Measurements from ENCODE around the gene EFCAB6. TPM values are rescaled to one million over a fixed set of nuclear protein-coding genes. Genes with fewer than 3 reads are reported as not detected.

Gene EFCAB6
- total and polyA plus RNA-seq, 2 donors (not counting 3 experiments of a cell fraction or from before 2014, with no cell fraction given), result 0.07 to 0.31 TPM

DNA sequence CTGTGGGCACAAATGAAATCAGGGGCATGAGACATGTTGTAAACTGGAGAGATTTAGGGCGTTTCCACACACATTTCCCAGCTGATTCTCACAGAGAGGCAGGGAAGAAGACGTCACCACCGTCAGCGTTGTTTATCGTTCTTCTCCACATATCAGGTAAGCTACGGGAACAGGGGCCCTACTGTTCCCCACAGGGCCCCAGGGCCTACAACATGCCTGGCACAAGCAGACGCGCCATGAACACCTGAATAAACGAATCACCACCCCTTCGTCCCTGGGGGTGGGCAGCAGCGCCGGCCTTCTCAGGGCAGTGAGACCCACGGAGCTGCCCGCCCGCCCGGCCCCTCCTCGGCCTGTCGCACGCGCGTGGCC, 342 bp downstream of the EFCAB6 start:
- dilution Hi-C loops (cut with MboI; ENCODE audit: extremely low pct_ligation_motif_present, low sequenced_read_pairs), result no loop called here
- H3K27ac ChIP-seq (ENCODE audit: insufficient read depth, low read depth, low read length), result no peak overlapping the region
- CTCF ChIA-PET, result interaction anchor here (1.1 kb wide), 1 partner anchor 89 kb away, joined by 3 read pairs; no protein-coding TSS in a partner anchor

DNA sequence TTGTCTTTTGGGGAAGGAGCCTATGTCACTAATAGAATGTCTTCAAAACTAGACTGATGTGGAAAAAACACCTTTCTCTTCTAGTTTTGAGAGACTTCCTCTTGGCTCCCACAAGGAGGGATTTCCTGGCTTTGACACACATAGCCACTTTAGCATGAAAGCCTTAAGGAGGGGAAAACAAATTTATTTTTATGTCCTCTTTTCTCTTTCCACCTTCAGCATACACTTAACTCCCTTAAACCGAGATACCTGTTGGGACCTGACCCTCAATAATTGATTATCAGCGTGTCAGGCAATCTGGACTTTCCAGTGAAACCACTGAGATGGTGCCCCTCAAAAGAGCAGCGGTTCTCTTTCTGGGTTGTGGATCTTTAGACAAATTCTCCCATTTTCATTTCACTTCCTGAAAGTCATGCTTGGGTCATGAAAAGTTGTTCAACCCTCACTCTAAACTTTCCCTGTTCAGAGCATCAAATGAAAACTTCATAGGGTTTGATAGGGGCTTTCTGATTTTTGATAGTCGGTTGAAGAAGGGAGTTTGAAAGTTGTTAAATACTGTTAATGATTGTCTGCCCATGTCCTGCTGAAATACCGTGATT, 9.1 kb downstream of the EFCAB6 start:
- Histone ChIP-seq H3K4me1 (ENCODE audit: control insufficient read depth, extremely low read depth, insufficient read depth, low read length) (no peaks in the 10 kb centered on the region), H3K9me1 (replicated peaks; ENCODE audit: control insufficient read depth, extremely low read depth, insufficient read depth, low read length) (no peaks in the 10 kb centered on the region), H3K27ac (ENCODE audit: insufficient read depth, low read depth, low read length) (no peak overlapping the region), H3K4me2 (ENCODE audit: insufficient read depth, low read length) (no peak overlapping the region), H4K20me1 (replicated peaks; ENCODE audit: control insufficient read depth, extremely low read depth, insufficient read depth, low read length) (no peaks in the 10 kb centered on the region), H3K9ac (replicated peaks; ENCODE audit: extremely low read depth, insufficient read depth, low read length) (no peak overlapping the region), H3K9me3 (replicated peaks; ENCODE audit: control insufficient read depth, insufficient read depth, low read length) (no peaks in the 10 kb centered on the region), H3K36me3 (ENCODE audit: control insufficient read depth in 2 of 2, extremely low read depth in 1 of 2, insufficient read depth in 2 of 2, low read length in 2 of 2) (no peaks in the 10 kb centered on the region), H3K79me2 (ENCODE audit: control insufficient read depth, insufficient read depth, low read length) (no peaks in the 10 kb centered on the region), H3K4me3 (replicated peaks in 1 of 3; ENCODE audit: insufficient read depth in 1 of 3, low read depth in 1 of 3, low read length in 3 of 3) (no peak overlapping the region), H3K27me3 (ENCODE audit: control insufficient read depth in 2 of 2, insufficient read depth in 2 of 2, low read length in 2 of 2) (peaks cover 0 to 4% of the 10 kb centered on the region in 2 experiments), H2AFZ (ENCODE audit: low read depth, low read length) (no peak overlapping the region)
- FAIRE-seq (no peak), DNase-seq (ENCODE audit: low read depth, low spot score) (no peak)
- POLR2A ChIA-PET, result no interaction called here
- TF ChIP-seq, protein P1, sequence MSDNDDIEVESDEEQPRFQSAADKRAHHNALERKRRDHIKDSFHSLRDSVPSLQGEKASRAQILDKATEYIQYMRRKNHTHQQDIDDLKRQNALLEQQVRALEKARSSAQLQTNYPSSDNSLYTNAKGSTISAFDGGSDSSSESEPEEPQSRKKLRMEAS (IDR thresholded peaks at IDR 0.05; ENCODE audit: insufficient read depth, insufficient read length), result no peak
- no peak for TF ChIP-seq FOS (IDR thresholded peaks at IDR 0.05; ENCODE audit: borderline replicate concordance, insufficient read depth, low read length)
- TF ChIP-seq, protein P2, sequence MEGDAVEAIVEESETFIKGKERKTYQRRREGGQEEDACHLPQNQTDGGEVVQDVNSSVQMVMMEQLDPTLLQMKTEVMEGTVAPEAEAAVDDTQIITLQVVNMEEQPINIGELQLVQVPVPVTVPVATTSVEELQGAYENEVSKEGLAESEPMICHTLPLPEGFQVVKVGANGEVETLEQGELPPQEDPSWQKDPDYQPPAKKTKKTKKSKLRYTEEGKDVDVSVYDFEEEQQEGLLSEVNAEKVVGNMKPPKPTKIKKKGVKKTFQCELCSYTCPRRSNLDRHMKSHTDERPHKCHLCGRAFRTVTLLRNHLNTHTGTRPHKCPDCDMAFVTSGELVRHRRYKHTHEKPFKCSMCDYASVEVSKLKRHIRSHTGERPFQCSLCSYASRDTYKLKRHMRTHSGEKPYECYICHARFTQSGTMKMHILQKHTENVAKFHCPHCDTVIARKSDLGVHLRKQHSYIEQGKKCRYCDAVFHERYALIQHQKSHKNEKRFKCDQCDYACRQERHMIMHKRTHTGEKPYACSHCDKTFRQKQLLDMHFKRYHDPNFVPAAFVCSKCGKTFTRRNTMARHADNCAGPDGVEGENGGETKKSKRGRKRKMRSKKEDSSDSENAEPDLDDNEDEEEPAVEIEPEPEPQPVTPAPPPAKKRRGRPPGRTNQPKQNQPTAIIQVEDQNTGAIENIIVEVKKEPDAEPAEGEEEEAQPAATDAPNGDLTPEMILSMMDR (IDR thresholded peaks at IDR 0.05; ENCODE audit: extremely low read depth in 1 of 2, insufficient read depth in 1 of 2, low read depth in 1 of 2, low read length in 2 of 2), result no peak
- dilution Hi-C loops (cut with MboI; ENCODE audit: extremely low pct_ligation_motif_present, low sequenced_read_pairs), result no loop called here
- BruUV-seq (replicated peaks), result no TSS peak
- intact Hi-C loops (cut with micrococcal nuclease), result no loop called here
- CTCF ChIA-PET, result no interaction called here

More for the DNA sequence above, 342 bp downstream of the EFCAB6 start:
- intact Hi-C loops (cut with micrococcal nuclease), result no loop called here
- no TSS peak for BruUV-seq (replicated peaks)
- POLR2A ChIA-PET, result no interaction called here
- FAIRE-seq (no peak), DNase-seq (ENCODE audit: low read depth, low spot score) (no peak)
- Histone ChIP-seq H3K9ac (replicated peaks; ENCODE audit: extremely low read depth, insufficient read depth, low read length) (peak overlapping the region; percentile 25), H3K79me2 (ENCODE audit: control insufficient read depth, insufficient read depth, low read length) (no peaks in the 10 kb centered on the region), H3K36me3 (ENCODE audit: control insufficient read depth in 2 of 2, extremely low read depth in 1 of 2, insufficient read depth in 2 of 2, low read length in 2 of 2) (no peaks in the 10 kb centered on the region), H3K4me1 (ENCODE audit: control insufficient read depth, extremely low read depth, insufficient read depth, low read length) (peaks cover 8% of the 10 kb centered on the region), H3K9me1 (replicated peaks; ENCODE audit: control insufficient read depth, extremely low read depth, insufficient read depth, low read length) (no peaks in the 10 kb centered on the region), H4K20me1 (replicated peaks; ENCODE audit: control insufficient read depth, extremely low read depth, insufficient read depth, low read length) (no peaks in the 10 kb centered on the region), H3K4me2 (ENCODE audit: insufficient read depth, low read length) (peak overlapping the region; percentile 35), H3K4me3 (replicated peaks in 1 of 3; ENCODE audit: insufficient read depth in 1 of 3, low read depth in 1 of 3, low read length in 3 of 3) (peak overlapping the region; percentile 17 to 81 (median 57)), H3K9me3 (replicated peaks; ENCODE audit: control insufficient read depth, insufficient read depth, low read length) (no peaks in the 10 kb centered on the region), H3K27me3 (ENCODE audit: control insufficient read depth in 2 of 2, insufficient read depth in 2 of 2, low read length in 2 of 2) (no peaks in the 10 kb centered on the region), H2AFZ (ENCODE audit: low read depth, low read length) (peak overlapping the region; percentile 64)
- TF ChIP-seq FOS (IDR thresholded peaks at IDR 0.05; ENCODE audit: borderline replicate concordance, insufficient read depth, low read length), result no peak

Data from endothelial cell of umbilical vein (primary cell).